GM12878 (cell line): ENCODE data around the gene CHD1L. TPM values are rescaled to one million over a fixed set of nuclear protein-coding genes. Genes with fewer than 3 reads are reported as not detected.

Experiments used
- ATAC-seq: fragments of 200-7000 bp; cut with Tn5 transposase; 3 replicates; pipeline ENCODE4 v1.9.1; 2020; ENCODE audit warnings: mild to moderate bottlenecking, moderate library complexity
- BruUV-seq: library from RNA; stranded (reverse); fragments of 400-500 nt; replicated peaks from 2 replicates; lab custom pipeline; 2021; lab: Mats Ljungman, UMichigan
- CTCF ChIA-PET: fragments of 300-600 bp; sonication (Branson Sonifier 250); formaldehyde crosslinking; extraction: SDS; loops from one replicate; lab custom pipeline; 2021; ENCODE audit warnings: inconsistent platforms; lab: Yijun Ruan, JAX
- POLR2A ChIA-PET: fragments of 350-600 bp; formaldehyde crosslinking; extraction: SDS; loops from one replicate; lab custom pipeline; 2021; ENCODE audit warnings: inconsistent platforms; lab: Charles Lee
- RAD21 ChIA-PET: fragments of 300-600 bp; sonication (Branson Sonifier 250); formaldehyde crosslinking; loops from one replicate; lab custom pipeline; 2023; ENCODE audit warnings: antibody characterized with exemption; ENCODE audit not compliant: unreplicated experiment; lab: Charles Lee
- SMC1A ChIA-PET: fragments of 300-600 bp; sonication (Branson Sonifier 250); formaldehyde crosslinking; loops from one replicate; lab custom pipeline; 2023; ENCODE audit not compliant: unreplicated experiment, uncharacterized antibody; lab: Charles Lee
- DNase-seq: peaks from one replicate; pipeline ENCODE4 v3.0.0-alpha.2; 2011; ENCODE audit warnings: low read depth, low spot score
- FAIRE-seq: peaks from 3 replicates; lab custom pipeline; 2011; peaks lifted over from hg19 to GRCh38; lab: Jason Lieb, UNC
- H2AFZ ChIP-seq: 2 replicates; pipeline ENCODE4 v1.6.0; 2011; ENCODE audit warnings: low read depth, low read length, control low read depth; ENCODE audit not compliant: control insufficient read depth
- H3K27ac ChIP-seq: 2 replicates; pipeline ENCODE4 v1.5.1; 2011; ENCODE audit warnings: control low read depth; ENCODE audit not compliant: control insufficient read depth, insufficient read depth
- H3K27me3 ChIP-seq, 2 experiments: replicated peaks in 1 of 2; 2 replicates each; pipeline versions ENCODE4 v1.6.0 to v1.6.1; 2011; ENCODE audit warnings: low read length in 1 of 2; ENCODE audit not compliant: control insufficient read depth in 2 of 2, insufficient read depth in 2 of 2
- H3K36me3 ChIP-seq, 2 experiments: 2 replicates each; pipeline ENCODE4 v1.5.1; 2011; ENCODE audit warnings: low read length in 1 of 2; ENCODE audit not compliant: control insufficient read depth in 2 of 2, insufficient read depth in 2 of 2
- H3K4me1 ChIP-seq: 2 replicates; pipeline ENCODE4 v1.6.1; 2011; ENCODE audit warnings: mild to moderate bottlenecking, low read length, moderate library complexity, mixed read lengths; ENCODE audit not compliant: control insufficient read depth, insufficient read depth
- H3K4me2 ChIP-seq: 2 replicates; pipeline ENCODE4 v1.6.0; 2011; ENCODE audit warnings: control low read depth; ENCODE audit not compliant: control insufficient read depth, insufficient read depth
- H3K4me3 ChIP-seq: fragments of 200-600 bp; sonication (generic); 2 replicates; pipeline ENCODE4 v1.5.1; 2016
- H3K79me2 ChIP-seq: 2 replicates; pipeline ENCODE4 v1.6.0; 2011; ENCODE audit warnings: low read length; ENCODE audit not compliant: control insufficient read depth, insufficient read depth
- H3K9ac ChIP-seq: 2 replicates; pipeline ENCODE4 v1.8.0; 2011; ENCODE audit warnings: low read length, control low read depth, mixed read lengths; ENCODE audit not compliant: control insufficient read depth, insufficient read depth
- H3K9me3 ChIP-seq: replicated peaks from 3 replicates; pipeline ENCODE4 v1.5.1; 2011; ENCODE audit warnings: mild to moderate bottlenecking, low read length; ENCODE audit not compliant: control insufficient read depth, insufficient read depth
- H4K20me1 ChIP-seq: 2 replicates; pipeline ENCODE4 v1.6.0; 2011; ENCODE audit not compliant: control insufficient read depth, insufficient read depth
- BMI1 ChIP-seq: fragments of 450-650 bp; IDR thresholded peaks from 2 replicates; pipeline ENCODE4 v1.6.1; 2016; ENCODE audit warnings: mild to moderate bottlenecking, moderate library complexity, borderline replicate concordance
- GABPA ChIP-seq: IDR thresholded peaks from 2 replicates; pipeline ENCODE4 v1.6.1; 2014; ENCODE audit warnings: antibody characterized with exemption, low read depth, mild to moderate bottlenecking, inconsistent platforms
- KAT2A ChIP-seq: conservative IDR thresholded peaks from 2 replicates; pipeline ENCODE4 v1.6.1; 2011; ENCODE audit warnings: low read depth, low read length; ENCODE audit not compliant: control insufficient read depth
- SMAD5 ChIP-seq: IDR thresholded peaks from 2 replicates; pipeline ENCODE4 v1.6.1; 2016; ENCODE audit warnings: antibody characterized with exemption, low read depth
- ZBED1 ChIP-seq: IDR thresholded peaks from 2 replicates; pipeline ENCODE4 v1.6.1; 2016; ENCODE audit warnings: borderline replicate concordance
- ZNF384 ChIP-seq: IDR thresholded peaks from 2 replicates; pipeline ENCODE4 v1.6.1; 2012; ENCODE audit warnings: low read depth, mild to moderate bottlenecking, low read length, improper control_type of control experiment, borderline replicate concordance
- WGBS: methylation state at CpG from one replicate; pipeline ENCODE4 v1.1.6; 2016; ENCODE audit warnings: low lambda C conversion rate; ENCODE audit not compliant: insufficient replicate concordance, insufficient coverage; ENCODE audit errors: missing lambda C conversion rate; 5-methylcytosine and 5-hydroxymethylcytosine counted together
- in situ Hi-C: fragments of 300-500 bp; cut with MboI; formaldehyde crosslinking; loops from 9 replicates; pipeline ENCODE4 v1.14.3; 2018; ENCODE audit warnings: mixed read lengths
- intact Hi-C: fragments of 100-400 bp; cut with micrococcal nuclease; formaldehyde crosslinking; loops from one replicate; pipeline ENCODE4 v1.14.2; 2022; ENCODE audit not compliant: unreplicated experiment
- polyA plus RNA-seq, 11 experiments: library from polyadenylated mRNA; depleted of rRNA in 4 of 11; unstranded in 6 of 11; stranded (reverse) in 5 of 11; fragments of >200 nt; fragmentation: Nextera tagmentation in 4 of 11; fragmentation: Illumina TruSeq in 1 of 11; extraction: Ambion mirVana in 4 of 11; extraction: Trizol in 1 of 11; gene quantifications; 1 replicate in 1 of 11; 2 replicates in 10 of 11; pipeline versions ENCODE4 v1.2.1 to v1.2.3, GENCODE V29; 2011 to 2016; ENCODE audit warnings: inconsistent platforms in 2 of 11, missing spikeins in 2 of 11, low read depth in 1 of 11
- total RNA-seq, 4 experiments: library from RNA; depleted of rRNA in 3 of 4; stranded (reverse); fragments of >200 nt in 3 of 4; fragmentation: Illumina TruSeq in 1 of 4; extraction: Trizol in 1 of 4; gene quantifications; 2 replicates each; pipeline versions ENCODE4 v1.2.1 to v1.2.3, GENCODE V29; 2013 to 2021
- TF ChIP-seq, protein P1 (sequence below): fragments of 150-350 bp; IDR thresholded peaks from 2 replicates; pipeline ENCODE4 v1.6.1; 2014; ENCODE audit warnings: mild to moderate bottlenecking, low read depth, low read length
- TF ChIP-seq, protein P2 (sequence below): fragments of 450-650 bp; formaldehyde crosslinking; IDR thresholded peaks from 2 replicates; pipeline ENCODE4 v1.4.0; 2020; ENCODE audit warnings: mild to moderate bottlenecking, moderate library complexity
- TF ChIP-seq, protein P3 (sequence below): IDR thresholded peaks from 2 replicates; pipeline ENCODE4 v1.6.1; 2012; ENCODE audit warnings: mild to moderate bottlenecking, low read depth, low read length
- TF ChIP-seq, protein P4 (sequence below): fragments of 450-650 bp; IDR thresholded peaks from 2 replicates; pipeline ENCODE4 v1.6.1; 2016; ENCODE audit warnings: mild to moderate bottlenecking

CHD1L gene
- total and polyA plus RNA-seq, 10 of the 15 experiments (the other 5 are each of a cell fraction or from before 2014, with no cell fraction given): 21.2 to 54.2 (median 44.5) TPM

DNA sequence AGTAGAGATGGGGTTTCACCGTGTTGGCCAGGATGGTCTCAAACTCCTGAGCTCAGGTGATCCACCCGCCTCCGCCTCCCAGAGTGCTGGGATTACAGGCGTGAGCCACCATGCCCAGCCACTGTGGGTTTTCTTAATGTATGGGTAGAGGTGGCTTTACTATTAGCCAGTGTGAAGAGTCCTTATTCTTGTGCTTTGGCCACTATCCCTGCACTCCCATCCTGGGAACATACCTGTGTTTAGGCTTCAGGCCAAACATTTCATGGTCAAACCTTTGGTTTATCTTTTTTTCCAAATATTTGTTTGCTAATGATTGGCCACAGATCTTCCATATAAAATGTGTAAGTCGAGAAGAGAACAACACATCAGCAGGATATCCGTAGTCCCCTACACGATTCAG lies 33.9 kb upstream of the CHD1L start:
- Histone ChIP-seq H3K79me2 (no peaks in the 10 kb centered on the region), H2AFZ (no peak overlapping the region), H3K9ac (no peak overlapping the region), H3K27me3 (no peaks in the 10 kb centered on the region), H3K9me3 (no peaks in the 10 kb centered on the region), H3K27ac (no peak overlapping the region), H3K4me3 (no peak overlapping the region), H3K4me1 (no peaks in the 10 kb centered on the region), H4K20me1 (no peaks in the 10 kb centered on the region), H3K36me3 (no peaks in the 10 kb centered on the region), H3K4me2 (no peak overlapping the region)
- DNase-seq: no peak
- BruUV-seq: no TSS peak
- CTCF ChIA-PET: no interaction called here
- 64% methylated on average over 5 of the region's 7 CpGs for WGBS
- SMC1A ChIA-PET: no interaction called here
- in situ Hi-C loops (no loop called here), intact Hi-C loops (no loop called here)
- ATAC-seq: no peak
- FAIRE-seq: no peak
- RAD21 ChIA-PET: no interaction called here
- POLR2A ChIA-PET: no interaction called here
- no peak for TF ChIP-seq KAT2A
- TF ChIP-seq, protein P1, sequence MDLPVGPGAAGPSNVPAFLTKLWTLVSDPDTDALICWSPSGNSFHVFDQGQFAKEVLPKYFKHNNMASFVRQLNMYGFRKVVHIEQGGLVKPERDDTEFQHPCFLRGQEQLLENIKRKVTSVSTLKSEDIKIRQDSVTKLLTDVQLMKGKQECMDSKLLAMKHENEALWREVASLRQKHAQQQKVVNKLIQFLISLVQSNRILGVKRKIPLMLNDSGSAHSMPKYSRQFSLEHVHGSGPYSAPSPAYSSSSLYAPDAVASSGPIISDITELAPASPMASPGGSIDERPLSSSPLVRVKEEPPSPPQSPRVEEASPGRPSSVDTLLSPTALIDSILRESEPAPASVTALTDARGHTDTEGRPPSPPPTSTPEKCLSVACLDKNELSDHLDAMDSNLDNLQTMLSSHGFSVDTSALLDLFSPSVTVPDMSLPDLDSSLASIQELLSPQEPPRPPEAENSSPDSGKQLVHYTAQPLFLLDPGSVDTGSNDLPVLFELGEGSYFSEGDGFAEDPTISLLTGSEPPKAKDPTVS: no peak
- TF ChIP-seq, protein P2, sequence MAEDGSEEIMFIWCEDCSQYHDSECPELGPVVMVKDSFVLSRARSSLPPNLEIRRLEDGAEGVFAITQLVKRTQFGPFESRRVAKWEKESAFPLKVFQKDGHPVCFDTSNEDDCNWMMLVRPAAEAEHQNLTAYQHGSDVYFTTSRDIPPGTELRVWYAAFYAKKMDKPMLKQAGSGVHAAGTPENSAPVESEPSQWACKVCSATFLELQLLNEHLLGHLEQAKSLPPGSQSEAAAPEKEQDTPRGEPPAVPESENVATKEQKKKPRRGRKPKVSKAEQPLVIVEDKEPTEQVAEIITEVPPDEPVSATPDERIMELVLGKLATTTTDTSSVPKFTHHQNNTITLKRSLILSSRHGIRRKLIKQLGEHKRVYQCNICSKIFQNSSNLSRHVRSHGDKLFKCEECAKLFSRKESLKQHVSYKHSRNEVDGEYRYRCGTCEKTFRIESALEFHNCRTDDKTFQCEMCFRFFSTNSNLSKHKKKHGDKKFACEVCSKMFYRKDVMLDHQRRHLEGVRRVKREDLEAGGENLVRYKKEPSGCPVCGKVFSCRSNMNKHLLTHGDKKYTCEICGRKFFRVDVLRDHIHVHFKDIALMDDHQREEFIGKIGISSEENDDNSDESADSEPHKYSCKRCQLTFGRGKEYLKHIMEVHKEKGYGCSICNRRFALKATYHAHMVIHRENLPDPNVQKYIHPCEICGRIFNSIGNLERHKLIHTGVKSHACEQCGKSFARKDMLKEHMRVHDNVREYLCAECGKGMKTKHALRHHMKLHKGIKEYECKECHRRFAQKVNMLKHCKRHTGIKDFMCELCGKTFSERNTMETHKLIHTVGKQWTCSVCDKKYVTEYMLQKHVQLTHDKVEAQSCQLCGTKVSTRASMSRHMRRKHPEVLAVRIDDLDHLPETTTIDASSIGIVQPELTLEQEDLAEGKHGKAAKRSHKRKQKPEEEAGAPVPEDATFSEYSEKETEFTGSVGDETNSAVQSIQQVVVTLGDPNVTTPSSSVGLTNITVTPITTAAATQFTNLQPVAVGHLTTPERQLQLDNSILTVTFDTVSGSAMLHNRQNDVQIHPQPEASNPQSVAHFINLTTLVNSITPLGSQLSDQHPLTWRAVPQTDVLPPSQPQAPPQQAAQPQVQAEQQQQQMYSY (CRISPR knock-in tag): no peak
- no peak for TF ChIP-seq ZNF384
- TF ChIP-seq, protein P3, sequence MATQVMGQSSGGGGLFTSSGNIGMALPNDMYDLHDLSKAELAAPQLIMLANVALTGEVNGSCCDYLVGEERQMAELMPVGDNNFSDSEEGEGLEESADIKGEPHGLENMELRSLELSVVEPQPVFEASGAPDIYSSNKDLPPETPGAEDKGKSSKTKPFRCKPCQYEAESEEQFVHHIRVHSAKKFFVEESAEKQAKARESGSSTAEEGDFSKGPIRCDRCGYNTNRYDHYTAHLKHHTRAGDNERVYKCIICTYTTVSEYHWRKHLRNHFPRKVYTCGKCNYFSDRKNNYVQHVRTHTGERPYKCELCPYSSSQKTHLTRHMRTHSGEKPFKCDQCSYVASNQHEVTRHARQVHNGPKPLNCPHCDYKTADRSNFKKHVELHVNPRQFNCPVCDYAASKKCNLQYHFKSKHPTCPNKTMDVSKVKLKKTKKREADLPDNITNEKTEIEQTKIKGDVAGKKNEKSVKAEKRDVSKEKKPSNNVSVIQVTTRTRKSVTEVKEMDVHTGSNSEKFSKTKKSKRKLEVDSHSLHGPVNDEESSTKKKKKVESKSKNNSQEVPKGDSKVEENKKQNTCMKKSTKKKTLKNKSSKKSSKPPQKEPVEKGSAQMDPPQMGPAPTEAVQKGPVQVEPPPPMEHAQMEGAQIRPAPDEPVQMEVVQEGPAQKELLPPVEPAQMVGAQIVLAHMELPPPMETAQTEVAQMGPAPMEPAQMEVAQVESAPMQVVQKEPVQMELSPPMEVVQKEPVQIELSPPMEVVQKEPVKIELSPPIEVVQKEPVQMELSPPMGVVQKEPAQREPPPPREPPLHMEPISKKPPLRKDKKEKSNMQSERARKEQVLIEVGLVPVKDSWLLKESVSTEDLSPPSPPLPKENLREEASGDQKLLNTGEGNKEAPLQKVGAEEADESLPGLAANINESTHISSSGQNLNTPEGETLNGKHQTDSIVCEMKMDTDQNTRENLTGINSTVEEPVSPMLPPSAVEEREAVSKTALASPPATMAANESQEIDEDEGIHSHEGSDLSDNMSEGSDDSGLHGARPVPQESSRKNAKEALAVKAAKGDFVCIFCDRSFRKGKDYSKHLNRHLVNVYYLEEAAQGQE: no peak
- TF ChIP-seq, protein P4, sequence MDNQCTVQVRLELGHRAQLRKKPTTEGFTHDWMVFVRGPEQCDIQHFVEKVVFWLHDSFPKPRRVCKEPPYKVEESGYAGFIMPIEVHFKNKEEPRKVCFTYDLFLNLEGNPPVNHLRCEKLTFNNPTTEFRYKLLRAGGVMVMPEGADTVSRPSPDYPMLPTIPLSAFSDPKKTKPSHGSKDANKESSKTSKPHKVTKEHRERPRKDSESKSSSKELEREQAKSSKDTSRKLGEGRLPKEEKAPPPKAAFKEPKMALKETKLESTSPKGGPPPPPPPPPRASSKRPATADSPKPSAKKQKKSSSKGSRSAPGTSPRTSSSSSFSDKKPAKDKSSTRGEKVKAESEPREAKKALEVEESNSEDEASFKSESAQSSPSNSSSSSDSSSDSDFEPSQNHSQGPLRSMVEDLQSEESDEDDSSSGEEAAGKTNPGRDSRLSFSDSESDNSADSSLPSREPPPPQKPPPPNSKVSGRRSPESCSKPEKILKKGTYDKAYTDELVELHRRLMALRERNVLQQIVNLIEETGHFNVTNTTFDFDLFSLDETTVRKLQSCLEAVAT: no peak
- TF ChIP-seq ZBED1: no peak
- TF ChIP-seq BMI1: no peak
- no peak for TF ChIP-seq GABPA
- no peak for TF ChIP-seq SMAD5
